Erythroblast (primary cell): ENCODE results near the gene SRRM2.
A peak's percentile ranks its signal among the peaks of the same experiment; 100 is the strongest.

Experiments
- DNase-seq, 2 experiments: peaks; one replicate each; lab custom pipeline; 2025; lab: John Stamatoyannopoulos, UW
- GATA1 ChIP-seq: IDR thresholded peaks from 2 replicates; pipeline ENCODE4 v1.6.1; 2011; ENCODE audit warnings: low read depth, mild to moderate bottlenecking, control low read depth, low read length, moderate library complexity
- POLR2A ChIP-seq: IDR thresholded peaks from 2 replicates; pipeline ENCODE4 v1.6.1; 2011; ENCODE audit warnings: mild to moderate bottlenecking, low read length

SRRM2 gene

GRCh38 chr16:2710021-2710710, 42.3 kb upstream of the SRRM2 start:
- no peak for DNase-seq
- no peak for TF ChIP-seq GATA1
- no peak for TF ChIP-seq POLR2A

- TF ChIP-seq GATA1 = no peak
- no peak for TF ChIP-seq POLR2A
- DNase-seq = no peak
Observed at GRCh38 chr16:2710711-2711231, 41.7 kb upstream of the SRRM2 start.

- DNase-seq = no peak
- TF ChIP-seq GATA1 (no peak), POLR2A (no peak)
Observed at GRCh38 chr16:2711370-2712062, 40.9 kb upstream of the SRRM2 start.

- DNase-seq = no peak
Observed at GRCh38 chr16:2712063-2712441, 40.4 kb upstream of the SRRM2 start.

GRCh38 chr16:2712546-2712945, 39.9 kb upstream of the SRRM2 start:
- no peak for TF ChIP-seq GATA1
- no peak for DNase-seq

More at GRCh38 chr16:2712063-2712441, 40.4 kb upstream of the SRRM2 start:
- no peak for TF ChIP-seq GATA1
- TF ChIP-seq POLR2A = no peak

- TF ChIP-seq POLR2A = no peak
- no peak for TF ChIP-seq GATA1
- DNase-seq = no peak
Observed at GRCh38 chr16:2713523-2713922, 38.9 kb upstream of the SRRM2 start.

- no peak for DNase-seq
- no peak for TF ChIP-seq GATA1
- no peak for TF ChIP-seq POLR2A
Observed at GRCh38 chr16:2713985-2714774, 38.3 kb upstream of the SRRM2 start.

GRCh38 chr16:2715064-2715463, 37.4 kb upstream of the SRRM2 start:
- no peak for DNase-seq
- TF ChIP-seq GATA1 = no peak

- TF ChIP-seq POLR2A (no peak), GATA1 (no peak)
- DNase-seq = peak; percentile 66 to 69
Observed at GRCh38 chr16:2715519-2715918, 36.9 kb upstream of the SRRM2 start.

GRCh38 chr16:2715966-2716885, 36.2 kb upstream of the SRRM2 start:
- DNase-seq = no peak
- TF ChIP-seq POLR2A (no peak), GATA1 (no peak)

GRCh38 chr16:2716948-2717347, 35.5 kb upstream of the SRRM2 start:
- TF ChIP-seq GATA1 (no peak), POLR2A (no peak)
- DNase-seq = no peak

GRCh38 chr16:2717383-2718263, 34.8 kb upstream of the SRRM2 start:
- TF ChIP-seq POLR2A (no peak), GATA1 (no peak)

More at GRCh38 chr16:2717383-2718263, 34.8 kb upstream of the SRRM2 start:
- DNase-seq = no peak
